ENCODE results near the gene MICAL2. TPM values are rescaled to one million over a fixed set of nuclear protein-coding genes. Genes with fewer than 3 reads are reported as not detected.

MICAL2 gene
- total and polyA plus RNA-seq, 10 of the 15 experiments (the other 5 are each of a cell fraction or from before 2014, with no cell fraction given) = 0.90 to 5.6 (median 2.4) TPM

DNA sequence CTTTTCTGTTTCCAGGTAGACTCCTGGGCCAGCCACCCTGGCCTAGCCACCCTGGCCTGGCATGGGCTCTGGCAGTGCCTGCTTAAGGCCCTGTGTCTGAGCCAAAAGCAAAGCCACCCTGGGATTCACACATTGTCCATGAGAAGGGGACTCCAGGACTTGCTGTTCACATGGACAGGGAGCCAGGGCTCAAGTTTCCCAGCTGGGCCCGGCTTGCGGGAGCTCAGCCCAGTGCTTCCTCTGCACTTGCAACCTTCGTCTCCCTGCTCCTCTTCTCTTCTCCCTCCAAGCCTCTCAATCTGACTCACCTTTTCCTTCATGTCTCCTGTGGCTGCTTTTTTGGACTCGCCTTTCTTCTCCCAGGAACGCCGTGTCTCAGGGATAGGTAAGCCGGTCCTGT lies 130.3 kb downstream of the MICAL2 start (continued):
- no peak for TF ChIP-seq BACH1 (IDR thresholded peaks at IDR 0.05; ENCODE audit: borderline replicate concordance)

DNA sequence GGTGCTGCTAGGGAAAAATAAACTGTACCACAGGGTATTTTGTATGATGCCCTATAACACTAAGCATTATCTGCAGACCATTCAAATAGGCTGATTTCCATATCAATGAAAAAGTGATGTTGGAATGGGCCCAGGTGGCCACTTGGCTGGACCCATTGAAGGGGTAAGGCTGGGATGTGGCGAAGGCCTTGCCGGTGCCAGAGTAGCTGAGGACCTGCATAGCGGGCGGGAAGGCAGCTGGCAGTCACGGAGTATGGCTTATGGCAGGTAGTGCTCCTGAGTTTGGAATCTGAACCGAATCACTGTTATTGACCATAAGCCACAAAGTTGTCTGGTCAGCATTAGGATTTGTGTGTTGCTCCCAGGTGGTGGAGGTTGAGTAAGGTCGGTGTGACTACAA lies 131.0 kb downstream of the MICAL2 start:
- H3K9me3 ChIP-seq (replicated peaks; ENCODE audit: control insufficient read depth, insufficient read depth, low read length) = no peaks in the 10 kb centered on the region
- H3K4me2 ChIP-seq (ENCODE audit: control insufficient read depth, insufficient read depth) = no peak overlapping the region
- WGBS (ENCODE audit: insufficient coverage, insufficient replicate concordance, low lambda C conversion rate, missing lambda C conversion rate) = 73% methylated on average over 7 of the region's 7 CpGs
- no peaks in the 10 kb centered on the region for H3K79me2 ChIP-seq (ENCODE audit: control insufficient read depth, insufficient read depth, low read length)
- no peak overlapping the region for H3K9ac ChIP-seq (ENCODE audit: control insufficient read depth, insufficient read depth, low read length)
- in situ Hi-C loops (cut with MboI) = loop anchor here (5.0 kb wide), 1 partner anchor 49 kb away; no protein-coding TSS in a partner anchor
- no peaks in the 10 kb centered on the region for H4K20me1 ChIP-seq (ENCODE audit: control insufficient read depth, insufficient read depth)
- FAIRE-seq (no peak), ATAC-seq (no peak), DNase-seq (ENCODE audit: low read depth, low spot score) (no peak)
- intact Hi-C loops (cut with micrococcal nuclease; ENCODE audit: unreplicated experiment) = no loop called here
- H3K36me3 ChIP-seq (ENCODE audit: control insufficient read depth in 2 of 2, insufficient read depth in 2 of 2, low read length in 1 of 2) = no peaks in the 10 kb centered on the region
- H3K4me3 ChIP-seq = no peak overlapping the region
- ChIA-PET SMC1A (ENCODE audit: uncharacterized antibody, unreplicated experiment) (no interaction called here), POLR2A (no interaction called here), CTCF (interaction anchor here (0.8 kb wide), 1 partner anchor 99 kb away, joined by 5 read pairs; no protein-coding TSS in a partner anchor), RAD21 (ENCODE audit: unreplicated experiment) (no interaction called here)
- no peak overlapping the region for H2AFZ ChIP-seq (ENCODE audit: control insufficient read depth, low read depth, low read length)
- H3K4me1 ChIP-seq (ENCODE audit: control insufficient read depth, insufficient read depth, low read length) = no peaks in the 10 kb centered on the region
- H3K27me3 ChIP-seq (replicated peaks in 1 of 2; ENCODE audit: control insufficient read depth in 2 of 2, insufficient read depth in 2 of 2, low read length in 1 of 2) = no peaks in the 10 kb centered on the region; a peak in 2 of 4 replicates
- no peak for TF ChIP-seq ATF2 (IDR thresholded peaks at IDR 0.05; ENCODE audit: low read length)
- TF ChIP-seq BACH1 (IDR thresholded peaks at IDR 0.05; ENCODE audit: borderline replicate concordance) = no peak
- TF ChIP-seq, protein P1, sequence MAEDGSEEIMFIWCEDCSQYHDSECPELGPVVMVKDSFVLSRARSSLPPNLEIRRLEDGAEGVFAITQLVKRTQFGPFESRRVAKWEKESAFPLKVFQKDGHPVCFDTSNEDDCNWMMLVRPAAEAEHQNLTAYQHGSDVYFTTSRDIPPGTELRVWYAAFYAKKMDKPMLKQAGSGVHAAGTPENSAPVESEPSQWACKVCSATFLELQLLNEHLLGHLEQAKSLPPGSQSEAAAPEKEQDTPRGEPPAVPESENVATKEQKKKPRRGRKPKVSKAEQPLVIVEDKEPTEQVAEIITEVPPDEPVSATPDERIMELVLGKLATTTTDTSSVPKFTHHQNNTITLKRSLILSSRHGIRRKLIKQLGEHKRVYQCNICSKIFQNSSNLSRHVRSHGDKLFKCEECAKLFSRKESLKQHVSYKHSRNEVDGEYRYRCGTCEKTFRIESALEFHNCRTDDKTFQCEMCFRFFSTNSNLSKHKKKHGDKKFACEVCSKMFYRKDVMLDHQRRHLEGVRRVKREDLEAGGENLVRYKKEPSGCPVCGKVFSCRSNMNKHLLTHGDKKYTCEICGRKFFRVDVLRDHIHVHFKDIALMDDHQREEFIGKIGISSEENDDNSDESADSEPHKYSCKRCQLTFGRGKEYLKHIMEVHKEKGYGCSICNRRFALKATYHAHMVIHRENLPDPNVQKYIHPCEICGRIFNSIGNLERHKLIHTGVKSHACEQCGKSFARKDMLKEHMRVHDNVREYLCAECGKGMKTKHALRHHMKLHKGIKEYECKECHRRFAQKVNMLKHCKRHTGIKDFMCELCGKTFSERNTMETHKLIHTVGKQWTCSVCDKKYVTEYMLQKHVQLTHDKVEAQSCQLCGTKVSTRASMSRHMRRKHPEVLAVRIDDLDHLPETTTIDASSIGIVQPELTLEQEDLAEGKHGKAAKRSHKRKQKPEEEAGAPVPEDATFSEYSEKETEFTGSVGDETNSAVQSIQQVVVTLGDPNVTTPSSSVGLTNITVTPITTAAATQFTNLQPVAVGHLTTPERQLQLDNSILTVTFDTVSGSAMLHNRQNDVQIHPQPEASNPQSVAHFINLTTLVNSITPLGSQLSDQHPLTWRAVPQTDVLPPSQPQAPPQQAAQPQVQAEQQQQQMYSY (CRISPR knock-in tag; IDR thresholded peaks at IDR 0.05) = no peak
- no peak for TF ChIP-seq HDAC2 (IDR thresholded peaks at IDR 0.05)
- no peak for TF ChIP-seq ZNF217 (IDR thresholded peaks at IDR 0.05)
- no peak overlapping the region for H3K27ac ChIP-seq (ENCODE audit: control insufficient read depth, insufficient read depth)
- BruUV-seq (replicated peaks) = no TSS peak
